Neural progenitor cell (in vitro differentiated cells): Measurements from ENCODE around the gene BMPR1A. TPM values are rescaled to one million over a fixed set of nuclear protein-coding genes. Genes with fewer than 3 reads are reported as not detected.
A peak's percentile ranks its signal among the peaks of the same experiment; 100 is the strongest.

Source experiments
- DNase-seq: peaks from one replicate; pipeline ENCODE4 v3.0.0-alpha.2; 2016; ENCODE audit warnings: low spot score
- H2AFZ ChIP-seq: fragments of 200-600 bp; sonication (generic); replicated peaks from 2 replicates; pipeline ENCODE4 v1.6.1; 2016; ENCODE audit warnings: antibody characterized with exemption
- H3F3A ChIP-seq: fragments of 200-600 bp; sonication (generic); 2 replicates; pipeline ENCODE4 v1.6.1; 2016; ENCODE audit warnings: antibody characterized with exemption, low read depth
- H3K27ac ChIP-seq: fragments of 200-600 bp; sonication (generic); 2 replicates; pipeline ENCODE4 v1.5.1; 2016; ENCODE audit warnings: mild to moderate bottlenecking
- H3K27me3 ChIP-seq: fragments of 200-600 bp; sonication (generic); 2 replicates; pipeline ENCODE4 v1.6.1; 2016; ENCODE audit warnings: mild to moderate bottlenecking, moderate library complexity
- H3K36me3 ChIP-seq: fragments of 200-600 bp; sonication (generic); 2 replicates; pipeline ENCODE4 v1.5.1; 2016
- H3K4me1 ChIP-seq: fragments of 200-600 bp; sonication (generic); 2 replicates; pipeline ENCODE4 v1.6.1; 2016; ENCODE audit warnings: mixed run types
- H3K4me2 ChIP-seq: fragments of 200-600 bp; sonication (generic); 2 replicates; pipeline ENCODE4 v1.6.1; 2016
- H3K4me3 ChIP-seq: fragments of 200-600 bp; sonication (generic); 2 replicates; pipeline ENCODE4 v1.5.1; 2016
- H3K79me2 ChIP-seq: fragments of 200-600 bp; sonication (generic); 2 replicates; pipeline ENCODE4 v1.6.1; 2016; ENCODE audit warnings: low read depth
- H3K9ac ChIP-seq: fragments of 200-600 bp; sonication (generic); 2 replicates; pipeline ENCODE4 v1.6.1; 2016
- H3K9me3 ChIP-seq: fragments of 200-600 bp; sonication (generic); 2 replicates; pipeline ENCODE4 v1.5.1; 2016; ENCODE audit warnings: low read depth
- H4K20me1 ChIP-seq: fragments of 200-600 bp; sonication (generic); 2 replicates; pipeline ENCODE4 v1.6.1; 2016; ENCODE audit warnings: low read depth
- H3K27ac Mint-ChIP-seq: 3 replicates; pipeline ENCODE4 v1.8.0; 2021; ENCODE audit warnings: mixed read lengths
- H3K27me3 Mint-ChIP-seq: 2 replicates; pipeline ENCODE4 v1.8.0; 2022; ENCODE audit warnings: low read depth, mild to moderate bottlenecking, inconsistent platforms, moderate library complexity, mixed read lengths; ENCODE audit not compliant: insufficient read depth
- H3K36me3 Mint-ChIP-seq: 3 replicates; pipeline ENCODE4 v1.8.0; 2021; ENCODE audit warnings: mixed read lengths
- H3K4me1 Mint-ChIP-seq: 3 replicates; pipeline ENCODE4 v1.8.0; 2021; ENCODE audit warnings: mixed read lengths
- H3K4me3 Mint-ChIP-seq: 3 replicates; pipeline ENCODE4 v1.8.0; 2021; ENCODE audit warnings: mild to moderate bottlenecking, moderate library complexity, mixed read lengths
- H3K9me3 Mint-ChIP-seq: 3 replicates; pipeline ENCODE4 v1.8.0; 2020; ENCODE audit warnings: mixed read lengths
- CTCF ChIP-seq: fragments of 200-600 bp; sonication (generic); IDR thresholded peaks from 2 replicates; pipeline ENCODE4 v1.5.1; 2017; ENCODE audit warnings: antibody characterized with exemption, mild to moderate bottlenecking
- EZH2 ChIP-seq: fragments of 200-600 bp; sonication (generic); IDR thresholded peaks from 2 replicates; pipeline ENCODE4 v1.6.1; 2017; ENCODE audit warnings: antibody characterized with exemption, mild to moderate bottlenecking, moderate library complexity
- EZH2phosphoT487 ChIP-seq: fragments of 200-600 bp; sonication (generic); IDR thresholded peaks from 2 replicates; pipeline ENCODE4 v1.6.1; 2017; ENCODE audit warnings: antibody characterized with exemption
- total RNA-seq: library from RNA; depleted of rRNA; stranded (reverse); fragments of >200 nt; gene quantifications from 2 replicates; pipeline ENCODE4 v1.2.3, GENCODE V29; 2015; ENCODE audit warnings: low replicate concordance

Gene BMPR1A
- total RNA-seq, 1 donor from 2014 or later, result 76.2 TPM

- no peak for DNase-seq
- H3K9ac ChIP-seq, result no peak overlapping the region
- H3K79me2 ChIP-seq, result peaks cover 51% of the 10 kb centered on the region
- H3F3A ChIP-seq, result peaks cover 47% of the 10 kb centered on the region
- no peak overlapping the region for H3K4me2 ChIP-seq
- H3K4me3 ChIP-seq, result no peak overlapping the region
- TF ChIP-seq EZH2 (no peak), CTCF (no peak), EZH2phosphoT487 (no peak)
- Mint-ChIP-seq H3K4me1 (peaks cover 32% of the 10 kb centered on the region), H3K9me3 (no peaks in the 10 kb centered on the region), H3K27me3 (peaks cover 3% of the 10 kb centered on the region), H3K36me3 (peaks cover 19% of the 10 kb centered on the region), H3K4me3 (peak overlapping the region; percentile 44), H3K27ac (no peak overlapping the region)
- no peak overlapping the region for H3K27ac ChIP-seq
- no peak overlapping the region for H2AFZ ChIP-seq
- H3K36me3 ChIP-seq, result no peaks in the 10 kb centered on the region
- peaks cover 11% of the 10 kb centered on the region for H4K20me1 ChIP-seq
- peaks cover 22% of the 10 kb centered on the region for H3K4me1 ChIP-seq
- H3K27me3 ChIP-seq, result no peaks in the 10 kb centered on the region
- H3K9me3 ChIP-seq, result no peaks in the 10 kb centered on the region
Measured at GRCh38 chr10:86753051-86753450, 3.4 kb upstream of the BMPR1A start.

GRCh38 chr10:86753638-86754434 lies 2.6 kb upstream of the BMPR1A start:
- H4K20me1 ChIP-seq, result peaks cover 19% of the 10 kb centered on the region
- no peak for TF ChIP-seq CTCF
- no peak for TF ChIP-seq EZH2phosphoT487
- no peak for TF ChIP-seq EZH2
- Mint-ChIP-seq H3K4me3 (peak overlapping the region; percentile 91), H3K9me3 (no peaks in the 10 kb centered on the region), H3K27ac (peak overlapping the region; percentile 31), H3K4me1 (peaks cover 32% of the 10 kb centered on the region), H3K36me3 (peaks cover 19% of the 10 kb centered on the region), H3K27me3 (peaks cover 3% of the 10 kb centered on the region)
- no peaks in the 10 kb centered on the region for H3K36me3 ChIP-seq
- DNase-seq, result no peak
- H3K4me3 ChIP-seq, result no peak overlapping the region
- no peak overlapping the region for H2AFZ ChIP-seq
- no peak overlapping the region for H3K9ac ChIP-seq
- peaks cover 28% of the 10 kb centered on the region for H3K4me1 ChIP-seq
- no peak overlapping the region for H3K4me2 ChIP-seq
- no peaks in the 10 kb centered on the region for H3K9me3 ChIP-seq
- H3K27me3 ChIP-seq, result no peaks in the 10 kb centered on the region
- peaks cover 59% of the 10 kb centered on the region for H3K79me2 ChIP-seq
- no peak overlapping the region for H3K27ac ChIP-seq
- peaks cover 54% of the 10 kb centered on the region for H3F3A ChIP-seq

GRCh38 chr10:86755454-86755739 lies 1.0 kb upstream of the BMPR1A start:
- Mint-ChIP-seq H3K27me3 (peaks cover 3% of the 10 kb centered on the region), H3K4me1 (peaks cover 42% of the 10 kb centered on the region), H3K36me3 (peaks cover 20% of the 10 kb centered on the region), H3K4me3 (peak overlapping the region; percentile 91), H3K9me3 (no peaks in the 10 kb centered on the region), H3K27ac (peak overlapping the region; percentile 22)
- peak overlapping the region; percentile 89 for H3K27ac ChIP-seq
- H3K4me3 ChIP-seq, result peak overlapping the region; percentile 87
- peak overlapping the region; percentile 84 for H3K9ac ChIP-seq
- H2AFZ ChIP-seq, result peak overlapping the region; percentile 93
- peak overlapping the region; percentile 89 for H3K4me2 ChIP-seq
- peaks cover 71% of the 10 kb centered on the region for H3K79me2 ChIP-seq
- no peaks in the 10 kb centered on the region for H3K36me3 ChIP-seq
- H3K27me3 ChIP-seq, result no peaks in the 10 kb centered on the region
- peaks cover 42% of the 10 kb centered on the region for H3K4me1 ChIP-seq
- H3K9me3 ChIP-seq, result no peaks in the 10 kb centered on the region
- no peak for DNase-seq
- H4K20me1 ChIP-seq, result peaks cover 32% of the 10 kb centered on the region
- TF ChIP-seq CTCF (no peak), EZH2phosphoT487 (no peak), EZH2 (no peak)
- peaks cover 59% of the 10 kb centered on the region for H3F3A ChIP-seq
